HepG2 (cell line): Measurements from ENCODE around the gene FBXL2.

ENCODE experiments used
- ATAD3A ChIP-seq: sonication (generic); formaldehyde crosslinking; IDR thresholded peaks from 2 replicates; pipeline ENCODE4 v1.4.0; 2020; ENCODE audit warnings: missing genetic modification reagents
- CCAR2 ChIP-seq: fragments of 200-400 bp; formaldehyde crosslinking; optimal IDR thresholded peaks from 2 replicates; pipeline ENCODE3; 2018; ENCODE audit warnings: low read depth, mild to moderate bottlenecking, low read length, moderate library complexity
- CTCF ChIP-seq: sonication (generic); formaldehyde crosslinking; IDR thresholded peaks from 2 replicates; pipeline ENCODE4 v1.5.0; 2020; ENCODE audit warnings: mild to moderate bottlenecking, missing genetic modification reagents, moderate library complexity
- LRRFIP1 ChIP-seq: sonication (generic); formaldehyde crosslinking; conservative IDR thresholded peaks from 2 replicates; pipeline ENCODE4 v1.4.0; 2020; ENCODE audit warnings: missing genetic modification reagents
- MAFG ChIP-seq: sonication (generic); formaldehyde crosslinking; IDR thresholded peaks from 2 replicates; pipeline ENCODE4 v1.5.1; 2020; ENCODE audit warnings: mild to moderate bottlenecking, missing genetic modification reagents
- MAFK ChIP-seq, 2 experiments: IDR thresholded peaks in 1 of 2; conservative IDR thresholded peaks in 1 of 2; 2 replicates each; pipeline ENCODE4 v1.6.1; 2011; ENCODE audit warnings: improper control_type of control experiment in 2 of 2, low read length in 2 of 2
- MEIS2 ChIP-seq: sonication (generic); formaldehyde crosslinking; IDR thresholded peaks from 2 replicates; pipeline ENCODE4 v1.9.0; 2021; ENCODE audit warnings: mild to moderate bottlenecking, missing genetic modification reagents
- POLR2AphosphoS2 ChIP-seq: IDR thresholded peaks from 2 replicates; pipeline ENCODE4 v1.6.1; 2011; ENCODE audit warnings: low read depth, low read length, improper control_type of control experiment
- POLR2AphosphoS5 ChIP-seq: IDR thresholded peaks from 2 replicates; pipeline ENCODE4 v1.6.1; 2012; ENCODE audit warnings: low read depth, low read length
- REST ChIP-seq, 2 experiments: IDR thresholded peaks; 2 replicates each; pipeline ENCODE4 v1.6.1; 2011 to 2012; ENCODE audit warnings: low read length in 2 of 2, borderline replicate concordance in 1 of 2, low read depth in 1 of 2, mild to moderate bottlenecking in 1 of 2, moderate library complexity in 1 of 2
- ZMYM2 ChIP-seq: sonication (generic); formaldehyde crosslinking; IDR thresholded peaks from 2 replicates; pipeline ENCODE4 v1.8.0; 2022; ENCODE audit warnings: mild to moderate bottlenecking, missing genetic modification reagents
- ZNF280B ChIP-seq: sonication (generic); formaldehyde crosslinking; IDR thresholded peaks from 2 replicates; pipeline ENCODE4 v1.5.0; 2020; ENCODE audit warnings: missing genetic modification reagents, mild to moderate bottlenecking, borderline replicate concordance
- ZNF792 ChIP-seq: IDR thresholded peaks from 2 replicates; pipeline ENCODE4 v1.6.1; 2016

DNA sequence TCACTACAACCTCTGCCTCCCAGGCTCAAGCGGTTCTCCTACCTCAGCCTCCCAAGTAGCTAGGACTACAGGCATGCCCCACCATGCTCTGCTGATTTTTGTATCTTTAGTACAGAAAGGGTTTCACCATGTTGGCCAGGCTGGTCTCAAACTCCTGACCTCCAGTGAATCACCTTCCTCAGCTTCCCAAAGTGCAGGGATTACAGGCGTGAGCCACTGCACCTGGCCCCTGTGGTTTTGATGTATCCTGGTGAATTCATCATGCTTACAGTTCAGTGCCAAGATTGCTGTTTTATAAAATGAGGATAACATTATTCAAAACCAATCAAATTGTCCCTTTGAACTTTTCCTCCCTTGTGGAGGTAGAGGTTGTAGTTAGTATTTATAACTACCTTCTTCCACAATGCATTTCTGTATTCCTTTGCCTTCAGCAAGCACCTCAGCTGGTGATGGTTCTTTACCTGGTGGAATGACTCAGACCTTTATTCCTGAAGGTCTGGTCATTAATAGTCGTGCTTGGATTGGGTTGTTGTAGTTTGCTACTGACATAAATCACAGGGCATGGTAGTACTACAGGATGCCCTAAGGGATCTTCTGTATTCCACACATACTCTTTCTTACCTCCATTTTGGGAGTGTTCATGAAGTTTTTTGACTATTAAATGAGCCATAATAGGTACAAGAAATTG lies 86.0 kb downstream of the FBXL2 start:
- TF ChIP-seq ZNF792 (no peak), POLR2AphosphoS5 (no peak), CTCF (no peak), CCAR2 (no peak), LRRFIP1 (no peak), ZNF280B (CRISPR knock-in tag) (no peak), POLR2AphosphoS2 (no peak), ATAD3A (no peak), ZMYM2 (no peak), MAFK (conservative IDR thresholded peaks at IDR 0.05 in 1 of 2, IDR thresholded peaks at IDR 0.05 in 1 of 2; ENCODE audit: low read length in 2 of 2) (no peak), REST (IDR thresholded peaks at IDR 0.05; ENCODE audit: borderline replicate concordance in 1 of 2, low read depth in 1 of 2, low read length in 2 of 2) (no peak), MEIS2 (no peak), MAFG (CRISPR knock-in tag) (no peak)
